Mucosa of descending colon (tissue), 3 donors: ENCODE data around the gene SEC16A. TPM values are rescaled to one million over a fixed set of nuclear protein-coding genes. Genes with fewer than 3 reads are reported as not detected.

Source experiments
- ATAC-seq: fragments of 200-7000 bp; cut with Tn5 transposase; one replicate; pipeline ENCODE4 v1.9.1; 2020; ENCODE audit warnings: mild to moderate bottlenecking, moderate library complexity
- DNase-seq, 3 donors: peaks; one replicate each; pipeline ENCODE4 v3.0.0-alpha.2; 2020
- H3K36me3 ChIP-seq: fragments of 200-600 bp; one replicate; pipeline ENCODE4 v1.8.0; 2021; ENCODE audit warnings: low read depth, mild to moderate bottlenecking
- H3K4me1 ChIP-seq: fragments of 200-600 bp; one replicate; pipeline ENCODE4 v1.8.0; 2021; ENCODE audit warnings: low read depth, mild to moderate bottlenecking
- H3K4me3 ChIP-seq: fragments of 200-600 bp; one replicate; pipeline ENCODE4 v1.8.0; 2021; ENCODE audit warnings: mild to moderate bottlenecking
- H3K9me3 ChIP-seq: fragments of 200-600 bp; one replicate; pipeline ENCODE4 v1.8.0; 2021; ENCODE audit warnings: mild to moderate bottlenecking
- intact Hi-C, 2 donors: fragments of 100-400 bp; cut with DNase I in 1 of 2; cut with micrococcal nuclease in 1 of 2; formaldehyde crosslinking; loops; one replicate each; pipeline versions ENCODE4 v1.11.0 to v1.11.1; 2022; cut with DNase I, micrococcal nuclease
- total RNA-seq, 3 donors: library from RNA; stranded (reverse); fragmentation: NEBNext Ultra II Directional in 2 of 3; extraction: Animal tissue kit (Norgen Biotek cat#: 25700) in 2 of 3; gene quantifications; one replicate each; pipeline versions ENCODE4 v1.2.1 to v1.2.4, GENCODE V29; 2021 to 2023
- TF ChIP-seq, protein P1 (sequence below): fragments of 200-600 bp; IDR thresholded peaks from one replicate; pipeline ENCODE4 v1.8.0; 2022; ENCODE audit warnings: antibody characterized with exemption, mild to moderate bottlenecking
- donor health status: DM: no; HTN: no; CAD: no; lungs with moderate emphysema.
- donor health status: DM: no; HTN: no; CAD: no.
- donor health status: DM: no; HTN: yes; CAD: no.

SEC16A gene
- total RNA-seq, 3 donors from 2014 or later = 60.0 to 69.5 (median 69.3) TPM

DNA sequence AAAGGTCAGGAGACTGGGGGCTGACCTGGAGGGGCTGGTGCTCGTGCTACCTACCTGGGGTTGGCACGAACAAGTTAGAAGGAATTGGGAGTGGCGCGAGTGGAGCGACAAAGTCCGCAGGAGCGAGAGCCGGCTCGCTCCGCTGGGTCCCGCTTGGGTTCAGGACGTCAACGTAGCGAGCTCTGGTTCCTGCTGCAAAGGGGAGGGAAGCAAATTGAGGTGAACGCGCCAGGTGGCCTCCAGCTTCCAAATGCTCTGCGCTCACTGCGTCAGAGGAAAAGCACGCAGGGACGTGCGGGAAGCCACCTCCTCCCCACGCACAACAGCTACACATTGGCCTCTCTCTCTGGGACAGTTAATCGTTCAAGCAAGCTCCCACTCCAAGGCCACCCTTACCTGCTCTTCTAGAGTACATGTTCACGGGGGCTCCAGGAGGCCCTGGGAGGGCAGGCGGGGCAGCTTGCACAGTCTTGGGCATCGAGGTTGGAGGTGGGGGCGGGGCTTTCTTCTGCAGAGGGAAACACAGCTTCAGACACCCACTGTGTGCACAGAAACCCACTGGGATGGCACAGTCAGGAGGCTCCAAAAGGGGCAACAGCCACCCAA lies 35.6 kb downstream of the SEC16A start:
- no peak for ATAC-seq
- no peak overlapping the region for H3K4me3 ChIP-seq
- intact Hi-C loops = no loop called here
- H3K36me3 ChIP-seq = peaks cover 8% of the 10 kb centered on the region
- no peak for DNase-seq
- no peaks in the 10 kb centered on the region for H3K4me1 ChIP-seq
- H3K9me3 ChIP-seq = no peaks in the 10 kb centered on the region
- TF ChIP-seq, protein P1, sequence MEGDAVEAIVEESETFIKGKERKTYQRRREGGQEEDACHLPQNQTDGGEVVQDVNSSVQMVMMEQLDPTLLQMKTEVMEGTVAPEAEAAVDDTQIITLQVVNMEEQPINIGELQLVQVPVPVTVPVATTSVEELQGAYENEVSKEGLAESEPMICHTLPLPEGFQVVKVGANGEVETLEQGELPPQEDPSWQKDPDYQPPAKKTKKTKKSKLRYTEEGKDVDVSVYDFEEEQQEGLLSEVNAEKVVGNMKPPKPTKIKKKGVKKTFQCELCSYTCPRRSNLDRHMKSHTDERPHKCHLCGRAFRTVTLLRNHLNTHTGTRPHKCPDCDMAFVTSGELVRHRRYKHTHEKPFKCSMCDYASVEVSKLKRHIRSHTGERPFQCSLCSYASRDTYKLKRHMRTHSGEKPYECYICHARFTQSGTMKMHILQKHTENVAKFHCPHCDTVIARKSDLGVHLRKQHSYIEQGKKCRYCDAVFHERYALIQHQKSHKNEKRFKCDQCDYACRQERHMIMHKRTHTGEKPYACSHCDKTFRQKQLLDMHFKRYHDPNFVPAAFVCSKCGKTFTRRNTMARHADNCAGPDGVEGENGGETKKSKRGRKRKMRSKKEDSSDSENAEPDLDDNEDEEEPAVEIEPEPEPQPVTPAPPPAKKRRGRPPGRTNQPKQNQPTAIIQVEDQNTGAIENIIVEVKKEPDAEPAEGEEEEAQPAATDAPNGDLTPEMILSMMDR = no peak

DNA sequence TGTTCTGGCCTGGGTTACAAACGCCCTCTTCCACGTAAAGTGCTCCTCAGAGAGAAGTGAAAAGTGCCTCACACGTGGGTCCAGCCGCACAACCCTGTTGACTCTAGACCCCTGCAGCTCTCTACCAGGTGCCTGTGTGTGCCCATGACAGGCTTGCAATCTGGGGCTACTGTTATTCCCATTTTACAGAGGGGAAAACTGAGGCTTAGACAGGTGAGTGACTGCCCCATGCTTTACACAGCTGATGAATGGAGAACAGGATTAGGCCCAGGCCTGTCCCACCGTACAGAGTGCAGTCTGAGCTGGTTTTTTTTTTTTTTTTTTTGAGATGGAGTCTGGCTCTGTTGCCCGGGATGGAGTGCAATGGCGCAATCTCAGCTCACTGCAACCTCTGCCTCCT lies 37.0 kb downstream of the SEC16A start:
- TF ChIP-seq, protein P1 = no peak
- DNase-seq = no peak
- ATAC-seq = no peak
- peaks cover 8% of the 10 kb centered on the region for H3K36me3 ChIP-seq
- intact Hi-C loops = no loop called here
- no peaks in the 10 kb centered on the region for H3K4me1 ChIP-seq
- H3K4me3 ChIP-seq = no peak overlapping the region
- H3K9me3 ChIP-seq = no peaks in the 10 kb centered on the region

DNA sequence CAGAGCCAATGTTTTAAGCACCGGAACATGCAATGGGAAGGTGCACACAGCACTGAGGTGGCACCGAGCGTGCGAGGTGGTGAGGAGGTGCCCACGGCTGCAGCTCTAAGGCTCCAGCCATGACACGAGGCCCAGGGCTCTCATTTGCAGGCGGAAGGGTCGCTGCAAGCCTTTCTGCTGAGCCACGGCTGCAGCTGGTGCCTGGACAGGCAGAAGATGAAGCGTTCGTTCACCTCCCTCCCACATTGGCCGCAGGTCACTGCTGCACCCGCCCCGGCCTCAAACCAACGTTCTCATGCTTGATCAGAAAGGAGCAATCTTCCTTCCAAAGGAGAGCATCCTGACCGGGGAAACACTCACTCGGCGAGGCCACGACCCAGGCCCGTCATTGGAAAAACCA lies 38.7 kb downstream of the SEC16A start:
- TF ChIP-seq, protein P1 = no peak
- Histone ChIP-seq H3K9me3 (no peaks in the 10 kb centered on the region), H3K36me3 (peaks cover 8% of the 10 kb centered on the region), H3K4me1 (peaks cover 2% of the 10 kb centered on the region), H3K4me3 (no peak overlapping the region)
- intact Hi-C loops = no loop called here
- DNase-seq (no peak), ATAC-seq (no peak)

DNA sequence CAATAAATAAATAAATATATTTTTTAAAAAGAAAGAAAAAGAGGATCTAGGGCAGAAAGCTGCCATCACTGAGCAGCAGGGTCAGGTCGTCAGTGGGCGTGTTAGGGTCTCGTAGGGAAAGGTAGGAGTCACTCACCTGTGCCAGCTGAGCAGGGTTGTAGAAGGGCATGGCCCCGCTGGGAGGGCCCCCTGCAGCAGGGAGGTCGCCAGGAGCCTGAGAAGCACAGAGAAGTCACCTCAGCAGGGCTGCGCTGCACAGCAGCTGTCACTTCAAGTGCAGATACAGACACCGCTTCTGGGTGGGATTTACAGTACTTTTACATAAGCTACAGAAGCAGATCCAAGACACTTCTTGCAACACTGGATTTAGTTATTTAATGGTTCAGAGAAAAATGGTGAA lies 39.2 kb downstream of the SEC16A start:
- ATAC-seq (no peak), DNase-seq (no peak)
- Histone ChIP-seq H3K36me3 (peaks cover 6% of the 10 kb centered on the region), H3K9me3 (no peaks in the 10 kb centered on the region), H3K4me3 (no peak overlapping the region), H3K4me1 (peaks cover 2% of the 10 kb centered on the region)
- TF ChIP-seq, protein P1 = no peak
- intact Hi-C loops = no loop called here

DNA sequence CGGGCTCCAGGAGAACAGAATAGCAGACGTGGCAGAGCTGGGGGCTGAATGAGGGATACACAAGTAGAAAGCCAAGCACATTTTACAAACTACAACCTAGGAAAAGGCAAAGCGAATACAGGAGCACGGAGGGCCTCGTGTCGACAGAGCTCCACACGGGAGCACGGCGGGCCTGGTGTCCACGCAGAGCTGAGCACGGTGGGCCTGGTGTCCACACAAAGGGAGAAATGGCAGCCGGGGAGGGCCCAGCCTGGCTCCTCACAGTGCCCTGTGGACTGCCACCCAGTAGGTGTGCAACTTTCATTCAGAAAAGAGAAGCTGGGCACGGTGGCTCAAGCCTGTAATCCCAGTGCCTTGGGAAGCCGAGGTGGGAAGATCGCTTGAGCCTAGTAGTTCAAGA lies 39.8 kb downstream of the SEC16A start:
- TF ChIP-seq, protein P1 = no peak
- H3K4me3 ChIP-seq = no peak overlapping the region
- ATAC-seq = no peak
- peaks cover 6% of the 10 kb centered on the region for H3K36me3 ChIP-seq
- H3K4me1 ChIP-seq = peaks cover 5% of the 10 kb centered on the region
- no peak for DNase-seq
- intact Hi-C loops = no loop called here
- H3K9me3 ChIP-seq = no peaks in the 10 kb centered on the region

DNA sequence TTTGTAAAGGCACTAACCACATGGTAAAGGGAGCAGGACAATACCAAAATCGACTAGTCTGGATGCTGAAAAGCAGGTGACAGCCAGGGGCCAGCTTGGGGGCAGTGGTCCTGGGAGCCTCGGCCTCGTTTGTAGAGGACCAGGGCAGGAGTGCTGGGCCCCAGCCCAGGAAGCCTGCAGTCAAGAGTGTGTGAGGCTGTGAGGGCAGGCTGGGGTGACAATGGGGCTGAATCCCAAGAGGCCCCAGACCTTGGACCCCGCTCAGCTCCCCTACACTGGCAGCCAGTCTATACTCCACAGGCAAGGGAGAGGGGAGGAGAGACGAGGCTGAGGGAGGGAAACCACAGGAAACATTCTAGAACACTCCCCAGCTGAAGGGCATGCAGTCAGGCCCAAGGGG lies 40.6 kb downstream of the SEC16A start:
- intact Hi-C loops = no loop called here
- no peak for ATAC-seq
- Histone ChIP-seq H3K4me3 (no peak overlapping the region), H3K4me1 (peaks cover 13% of the 10 kb centered on the region), H3K36me3 (peaks cover 6% of the 10 kb centered on the region), H3K9me3 (no peaks in the 10 kb centered on the region)
- no peak for DNase-seq
- TF ChIP-seq, protein P1 = no peak
